Spleen (tissue), 11 donors: Measurements from ENCODE around the gene APOA4. TPM values are rescaled to one million over a fixed set of nuclear protein-coding genes. Genes with fewer than 3 reads are reported as not detected.
"Not testable (repeated sequence)": the region's sequence is repeated elsewhere in the genome, so short reads cannot be mapped to it uniquely, and the experiment has no call there.

Source experiments
- DNase-seq: peaks from one replicate; pipeline ENCODE4 v3.0.0-alpha.2; 2020
- H3K27ac ChIP-seq, 8 donors: fragments of 200-600 bp; sonication (generic) in 7 of 8; 1 replicate in 4 of 8; 2 replicates in 4 of 8; pipeline versions ENCODE4 v1.5.0 to v1.8.0; 2016 to 2021; ENCODE audit warnings: inconsistent platforms in 4 of 8, mild to moderate bottlenecking in 4 of 8, moderate library complexity in 1 of 8
- H3K27me3 ChIP-seq, 7 donors: fragments of 200-600 bp; sonication (generic) in 6 of 7; replicated peaks in 1 of 7; 1 replicate in 4 of 7; 2 replicates in 3 of 7; pipeline versions ENCODE4 v1.5.0 to v1.8.0; 2016 to 2021; ENCODE audit warnings: inconsistent platforms in 3 of 7, mild to moderate bottlenecking in 1 of 7
- H3K36me3 ChIP-seq, 6 donors: fragments of 200-600 bp; sonication (generic) in 5 of 6; 1 replicate in 4 of 6; 2 replicates in 2 of 6; pipeline versions ENCODE4 v1.5.0 to v1.8.0; 2016 to 2021; ENCODE audit warnings: inconsistent platforms in 2 of 6
- H3K4me1 ChIP-seq, 6 donors: fragments of 200-600 bp; sonication (generic) in 5 of 6; 1 replicate in 3 of 6; 2 replicates in 3 of 6; pipeline versions ENCODE4 v1.5.0 to v1.8.0; 2016 to 2021; ENCODE audit warnings: inconsistent platforms in 3 of 6
- H3K4me3 ChIP-seq, 8 donors: fragments of 200-600 bp; sonication (generic) in 7 of 8; 1 replicate in 4 of 8; 2 replicates in 4 of 8; pipeline versions ENCODE4 v1.5.0 to v1.8.0; 2016 to 2021; ENCODE audit warnings: inconsistent platforms in 4 of 8, mild to moderate bottlenecking in 4 of 8, moderate library complexity in 2 of 8
- H3K9me3 ChIP-seq, 8 donors: fragments of 200-600 bp; sonication (generic) in 7 of 8; 1 replicate in 4 of 8; 2 replicates in 4 of 8; pipeline versions ENCODE4 v1.5.0 to v1.8.0; 2016 to 2021; ENCODE audit warnings: inconsistent platforms in 4 of 8
- CTCF ChIP-seq, 11 experiments: fragments of 200-600 bp in 7 of 11; fragments of 450-650 bp in 4 of 11; sonication (generic) in 4 of 11; IDR thresholded peaks in 8 of 11; conservative IDR thresholded peaks in 3 of 11; 1 replicate in 7 of 11; 2 replicates in 4 of 11; pipeline versions ENCODE4 v1.4.0 to v1.8.0; 2016 to 2021; ENCODE audit warnings: antibody characterized with exemption in 11 of 11, inconsistent platforms in 4 of 11, mild to moderate bottlenecking in 1 of 11
- POLR2A ChIP-seq, 3 donors: fragments of 450-650 bp; IDR thresholded peaks; one replicate each; pipeline ENCODE4 v1.5.1; 2017; ENCODE audit warnings: antibody characterized with exemption in 3 of 3, mild to moderate bottlenecking in 1 of 3
- POLR2AphosphoS5 ChIP-seq, 3 donors: sonication (generic); formaldehyde crosslinking; IDR thresholded peaks; one replicate each; pipeline ENCODE4 v1.5.1; 2017; ENCODE audit warnings: antibody characterized with exemption in 3 of 3
- WGBS, 5 donors: extraction: QIAGEN DNeasy Blood & Tissue Kit in 3 of 5; methylation state at CpG; one replicate each; pipeline versions ENCODE4 v1.1.5 to v1.1.7; 2013 to 2018; 5-methylcytosine and 5-hydroxymethylcytosine counted together
- intact Hi-C: fragments of 100-400 bp; cut with DNase I; formaldehyde crosslinking; loops from one replicate; pipeline ENCODE4 v1.15.0; 2023; ENCODE audit warnings: low total_unique reads
- polyA plus RNA-seq, 3 donors: library from polyadenylated mRNA; stranded (reverse); fragments of 200-250 nt; gene quantifications; one replicate each; pipeline ENCODE4 v1.2.1, GENCODE V29; 2013
- total RNA-seq, 7 donors: library from RNA; depleted of rRNA in 3 of 7; stranded (reverse); fragments of >200 nt in 3 of 7; fragmentation: NEBNext Ultra II Directional in 4 of 7; extraction: Animal tissue kit (Norgen Biotek cat#: 25700) in 4 of 7; gene quantifications; one replicate each; pipeline versions ENCODE4 v1.1.0 to v1.2.1, GENCODE V29; 2016 to 2021
- donor health status: healthy with polysubstance abuse.
- donor health status: DM: no; HTN: no; CAD: no; lungs with moderate emphysema.
- donor health status: DM: no; HTN: no; CAD: no.
- donor health status: Bipolar disorder and iron deficiency.
- donor health status: healthy.
- donor health status: DM: no; HTN: no; CAD: no.
- donor health status: DM: yes; HTN: yes; CAD: no.

The APOA4 gene
- total and polyA plus RNA-seq, 10 donors = 0.05 to 0.16 TPM; not detected in 8

GRCh38 chr11:116808262-116809175 is 14.6 kb downstream of the APOA4 start:
- Histone ChIP-seq H3K36me3 (no peaks in the 10 kb centered on the region), H3K27ac (no peak overlapping the region), H3K27me3 (no peaks in the 10 kb centered on the region), H3K4me1 (no peaks in the 10 kb centered on the region), H3K9me3 (no peaks in the 10 kb centered on the region), H3K4me3 (no peak overlapping the region)
- no peak for TF ChIP-seq POLR2A (IDR thresholded peaks at IDR 0.05)
- no peak for TF ChIP-seq CTCF (IDR thresholded peaks at IDR 0.05 in 8 of 11, conservative IDR thresholded peaks at IDR 0.05 in 3 of 11)
- TF ChIP-seq POLR2AphosphoS5 (IDR thresholded peaks at IDR 0.05) = no peak
- no peak for DNase-seq
- 81 to 88% (median 86%) methylated on average over 14 of the region's 14 CpGs for WGBS, 5 donors
- intact Hi-C loops = no loop called here

- intact Hi-C loops = no loop called here
- H3K9me3 ChIP-seq = no peaks in the 10 kb centered on the region
- no peak overlapping the region for H3K4me3 ChIP-seq
- no peak for DNase-seq
- TF ChIP-seq POLR2A (IDR thresholded peaks at IDR 0.05) = no peak
- no peak for TF ChIP-seq CTCF (IDR thresholded peaks at IDR 0.05 in 8 of 11, conservative IDR thresholded peaks at IDR 0.05 in 3 of 11)
- TF ChIP-seq POLR2AphosphoS5 (IDR thresholded peaks at IDR 0.05) = no peak
- H3K36me3 ChIP-seq = no peaks in the 10 kb centered on the region
- no peaks in the 10 kb centered on the region for H3K27me3 ChIP-seq
- H3K4me1 ChIP-seq = no peaks in the 10 kb centered on the region
- no peak overlapping the region for H3K27ac ChIP-seq
- 85 to 93% (median 87%) methylated on average over 6 of the region's 6 CpGs for WGBS, 5 donors
These were observed 15.4 kb downstream of the APOA4 start for GRCh38 chr11:116807601-116808261.

- WGBS, 5 donors = 49 to 66% (median 59%) methylated on average over 3 of the region's 3 CpGs
- TF ChIP-seq POLR2AphosphoS5 (IDR thresholded peaks at IDR 0.05) = no peak
- no peak for DNase-seq
- H3K36me3 ChIP-seq = no peaks in the 10 kb centered on the region
- no peaks in the 10 kb centered on the region for H3K27me3 ChIP-seq
- H3K27ac ChIP-seq = no peak overlapping the region
- no peaks in the 10 kb centered on the region for H3K4me1 ChIP-seq
- H3K4me3 ChIP-seq = no peak overlapping the region
- H3K9me3 ChIP-seq = no peaks in the 10 kb centered on the region
- intact Hi-C loops = no loop called here
These were observed 19.1 kb downstream of the APOA4 start for GRCh38 chr11:116804001-116804400.

- H3K27me3 ChIP-seq, H3K4me1 ChIP-seq, H3K9me3 ChIP-seq, DNase-seq, H3K36me3 ChIP-seq, H3K27ac ChIP-seq, intact Hi-C loops, H3K4me3 ChIP-seq: not testable (repeated sequence)
These were observed 21.4 kb downstream of the APOA4 start for GRCh38 chr11:116801662-116802061.

- H3K27ac ChIP-seq = no peak overlapping the region
- no peaks in the 10 kb centered on the region for H3K4me1 ChIP-seq
- H3K9me3 ChIP-seq = no peaks in the 10 kb centered on the region
- H3K36me3 ChIP-seq = no peaks in the 10 kb centered on the region
- no peak for TF ChIP-seq POLR2AphosphoS5 (IDR thresholded peaks at IDR 0.05)
- TF ChIP-seq POLR2A (IDR thresholded peaks at IDR 0.05) = no peak
- no peak for TF ChIP-seq CTCF (IDR thresholded peaks at IDR 0.05 in 8 of 11, conservative IDR thresholded peaks at IDR 0.05 in 3 of 11)
- no peak overlapping the region for H3K4me3 ChIP-seq
- intact Hi-C loops = no loop called here
- DNase-seq = no peak
- 91 to 100% (median 96%) methylated on average over 2 of the region's 2 CpGs for WGBS, 5 donors
- H3K27me3 ChIP-seq = no peaks in the 10 kb centered on the region
These were observed 22.5 kb downstream of the APOA4 start for GRCh38 chr11:116800610-116801009.
